Kidney (tissue), 14 donors: ENCODE data around the gene SNRPE. TPM values are rescaled to one million over a fixed set of nuclear protein-coding genes. Genes with fewer than 3 reads are reported as not detected.

Experiments
- DNase-seq, 5 donors: peaks; one replicate each; pipeline ENCODE4 v3.0.0-alpha.2; 2013 to 2020
- FAIRE-seq: peaks from 2 replicates; lab custom pipeline; 2012; peaks lifted over from hg19 to GRCh38; lab: Jason Lieb, UNC
- H3K27ac ChIP-seq, 2 donors: one replicate each; pipeline ENCODE4 v1.7.0; 2013; ENCODE audit warnings: low read depth in 2 of 2, low read length in 2 of 2, inconsistent platforms in 1 of 2
- H3K27me3 ChIP-seq: one replicate; pipeline ENCODE4 v1.7.1; 2013; ENCODE audit warnings: low read length, inconsistent platforms; ENCODE audit not compliant: control insufficient read depth, insufficient read depth
- H3K36me3 ChIP-seq, 3 donors: one replicate each; pipeline versions ENCODE4 v1.7.0 to v1.7.1; 2013; ENCODE audit warnings: low read length in 3 of 3, control low read depth in 1 of 3, inconsistent platforms in 1 of 3; ENCODE audit not compliant: insufficient read depth in 3 of 3, control insufficient read depth in 2 of 3
- H3K4me1 ChIP-seq, 3 donors: one replicate each; pipeline versions ENCODE4 v1.7.0 to v1.7.1; 2013; ENCODE audit warnings: low read length in 3 of 3, inconsistent platforms in 1 of 3, low read depth in 1 of 3; ENCODE audit not compliant: control insufficient read depth in 2 of 3, insufficient read depth in 2 of 3
- H3K4me3 ChIP-seq, 3 donors: one replicate each; pipeline versions ENCODE4 v1.7.0 to v1.8.1; 2013; ENCODE audit warnings: low read length in 3 of 3, control low read depth in 1 of 3, inconsistent platforms in 1 of 3
- H3K9ac ChIP-seq, 3 donors: one replicate each; pipeline versions ENCODE4 v1.7.0 to v1.7.1; 2013; ENCODE audit warnings: low read length in 3 of 3, control low read depth in 1 of 3, inconsistent platforms in 1 of 3
- H3K9me3 ChIP-seq, 3 donors: one replicate each; pipeline versions ENCODE4 v1.7.0 to v1.7.1; 2013; ENCODE audit warnings: low read length in 3 of 3, control low read depth in 1 of 3, inconsistent platforms in 1 of 3; ENCODE audit not compliant: control insufficient read depth in 2 of 3, insufficient read depth in 1 of 3
- CTCF ChIP-seq: IDR thresholded peaks from 3 replicates; pipeline ENCODE4 v1.5.1; 2012; ENCODE audit warnings: mild to moderate bottlenecking, moderate library complexity, borderline replicate concordance; ENCODE audit not compliant: insufficient read depth; ENCODE audit errors: extremely low read depth
- intact Hi-C: fragments of 100-400 bp; cut with DNase I; formaldehyde crosslinking; loops from one replicate; pipeline ENCODE4 v1.11.1; 2022
- polyA plus RNA-seq: library from polyadenylated mRNA; stranded (reverse); fragments of 350-450 nt; fragmentation: Illumina TruSeq; extraction: RNeasy Lipid Tissue Mini Kit (QIAGEN cat#74804); gene quantifications from one replicate; pipeline ENCODE4 v1.2.3, GENCODE V29; 2014; ENCODE audit warnings: low read depth, low replicate concordance; ENCODE audit not compliant: insufficient read depth
- total RNA-seq: library from RNA; stranded (reverse); fragmentation: NEBNext Ultra II Directional; extraction: Animal tissue kit (Norgen Biotek cat#: 25700); gene quantifications from one replicate; pipeline ENCODE4 v1.2.1, GENCODE V29; 2021
- donor health status: control.
- donor health status: control.
- donor health status: control.
- donor health status: control.
- donor health status: control.
- donor health status: DM: yes; HTN: yes; CAD: no.
- donor health status: Normal renal cell carcinoma (clear cell type).

The SNRPE gene
- total and polyA plus RNA-seq, 2 donors from 2014 or later = 92.7 to 169 TPM

GRCh38 chr1:203906932-203907331, 45.5 kb downstream of the SNRPE start:
- TF ChIP-seq CTCF = no peak
- Histone ChIP-seq H3K27ac (no peak overlapping the region), H3K27me3 (no peaks in the 10 kb centered on the region), H3K4me3 (no peak overlapping the region), H3K36me3 (no peaks in the 10 kb centered on the region), H3K9me3 (no peaks in the 10 kb centered on the region), H3K9ac (no peak overlapping the region), H3K4me1 (no peaks in the 10 kb centered on the region)
- no peak for DNase-seq
- no peak for FAIRE-seq
- intact Hi-C loops = no loop called here

- DNase-seq (no peak), FAIRE-seq (no peak)
- intact Hi-C loops = no loop called here
- no peak for TF ChIP-seq CTCF
- no peaks in the 10 kb centered on the region for H3K36me3 ChIP-seq
- H3K4me3 ChIP-seq = no peak overlapping the region
- no peak overlapping the region for H3K9ac ChIP-seq
- H3K9me3 ChIP-seq = no peaks in the 10 kb centered on the region
- no peaks in the 10 kb centered on the region for H3K27me3 ChIP-seq
- H3K27ac ChIP-seq = no peak overlapping the region
- H3K4me1 ChIP-seq = no peaks in the 10 kb centered on the region
Measured at GRCh38 chr1:203907901-203908300, 46.5 kb downstream of the SNRPE start.

DNA sequence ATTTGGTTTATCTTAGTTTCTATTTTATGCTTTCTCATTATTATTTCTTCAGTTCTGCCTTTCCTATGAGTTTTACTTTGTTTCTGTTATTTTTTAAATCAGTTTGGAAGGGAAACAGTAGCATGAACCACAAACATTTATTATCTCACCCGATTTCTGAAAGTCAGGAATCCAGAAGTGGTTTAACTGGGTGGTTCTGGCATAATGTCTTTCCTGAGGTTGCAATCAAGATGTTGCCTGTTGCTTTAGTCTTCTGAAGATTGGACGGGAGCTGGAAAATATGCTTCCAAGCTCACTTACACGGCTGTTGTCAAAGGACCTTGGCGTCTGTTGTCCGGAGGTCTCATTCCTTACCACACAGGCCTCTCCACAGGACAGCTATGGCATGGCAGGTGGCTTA, 50.4 kb downstream of the SNRPE start:
- no peaks in the 10 kb centered on the region for H3K27me3 ChIP-seq
- no peak overlapping the region for H3K4me3 ChIP-seq
- FAIRE-seq = no peak

More for the DNA sequence above, 50.4 kb downstream of the SNRPE start:
- H3K9ac ChIP-seq = no peak overlapping the region
- intact Hi-C loops = no loop called here
- no peaks in the 10 kb centered on the region for H3K36me3 ChIP-seq
- no peaks in the 10 kb centered on the region for H3K4me1 ChIP-seq
- H3K27ac ChIP-seq = no peak overlapping the region
- TF ChIP-seq CTCF = no peak
- no peaks in the 10 kb centered on the region for H3K9me3 ChIP-seq
- DNase-seq = no peak
